ENCODE data around the gene BOD1. TPM values are rescaled to one million over a fixed set of nuclear protein-coding genes. Genes with fewer than 3 reads are reported as not detected.

Gene BOD1
- total and polyA plus RNA-seq, 10 of the 15 experiments (the other 5 are each of a cell fraction or from before 2014, with no cell fraction given) = 14.1 to 35.8 (median 29.6) TPM

DNA sequence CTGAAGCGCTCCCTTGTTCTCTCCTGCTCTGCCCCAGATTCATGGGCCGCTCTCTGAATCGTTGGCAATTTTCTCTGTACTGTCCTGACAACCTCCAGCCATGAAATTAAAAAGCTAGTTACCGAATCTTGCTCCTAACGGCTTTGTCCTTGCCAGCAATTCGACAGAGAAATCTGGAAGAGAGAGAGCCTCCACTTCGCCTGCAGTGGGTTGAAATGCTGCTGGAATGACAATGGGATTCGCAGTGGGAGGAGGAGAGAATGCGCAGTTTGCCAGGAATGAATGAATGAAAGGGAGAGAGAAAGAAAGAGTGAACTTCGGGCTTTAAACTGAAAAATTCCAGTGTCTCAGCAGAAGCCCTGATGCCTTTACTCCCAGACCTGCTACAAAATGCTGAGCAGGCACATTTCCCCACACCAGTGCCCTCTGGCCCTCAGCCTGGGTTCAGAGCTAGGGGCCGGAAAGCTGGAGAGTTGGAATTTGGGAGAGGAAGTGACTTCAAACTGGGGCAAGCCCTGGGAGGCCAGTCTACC is 11.5 kb upstream of the BOD1 start (continued):
- TF ChIP-seq BACH1 (IDR thresholded peaks at IDR 0.05; ENCODE audit: borderline replicate concordance) (no peak), LARP7 (IDR thresholded peaks at IDR 0.05) (no peak)
- TF ChIP-seq, protein P1, sequence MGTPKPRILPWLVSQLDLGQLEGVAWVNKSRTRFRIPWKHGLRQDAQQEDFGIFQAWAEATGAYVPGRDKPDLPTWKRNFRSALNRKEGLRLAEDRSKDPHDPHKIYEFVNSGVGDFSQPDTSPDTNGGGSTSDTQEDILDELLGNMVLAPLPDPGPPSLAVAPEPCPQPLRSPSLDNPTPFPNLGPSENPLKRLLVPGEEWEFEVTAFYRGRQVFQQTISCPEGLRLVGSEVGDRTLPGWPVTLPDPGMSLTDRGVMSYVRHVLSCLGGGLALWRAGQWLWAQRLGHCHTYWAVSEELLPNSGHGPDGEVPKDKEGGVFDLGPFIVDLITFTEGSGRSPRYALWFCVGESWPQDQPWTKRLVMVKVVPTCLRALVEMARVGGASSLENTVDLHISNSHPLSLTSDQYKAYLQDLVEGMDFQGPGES (IDR thresholded peaks at IDR 0.05) = no peak

DNA sequence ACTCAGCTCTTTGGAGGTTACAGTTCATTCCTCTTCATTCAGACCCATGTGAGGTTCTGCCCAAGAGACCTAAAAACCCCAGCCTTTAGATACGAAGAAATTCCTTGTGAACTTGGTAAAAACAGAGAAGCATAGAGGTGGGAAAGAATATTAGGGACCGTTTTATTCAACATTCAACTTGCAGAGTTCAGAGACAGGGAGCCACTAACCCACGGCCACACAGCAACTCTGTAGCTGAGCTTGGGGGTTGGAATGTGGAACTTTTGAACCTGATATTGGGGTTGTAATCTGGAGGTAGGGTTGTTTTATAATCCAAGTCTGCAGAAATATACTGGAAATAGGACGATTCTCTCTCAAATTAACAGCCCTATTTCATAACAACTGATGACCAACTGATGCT is 10.8 kb upstream of the BOD1 start:
- Histone ChIP-seq H3K36me3 (ENCODE audit: control insufficient read depth in 2 of 2, insufficient read depth in 2 of 2, low read length in 1 of 2) (no peaks in the 10 kb centered on the region), H2AFZ (ENCODE audit: control insufficient read depth, low read depth, low read length) (no peak overlapping the region), H3K9ac (ENCODE audit: control insufficient read depth, insufficient read depth, low read length) (no peak overlapping the region), H3K4me1 (ENCODE audit: control insufficient read depth, insufficient read depth, low read length) (peaks cover 9% of the 10 kb centered on the region), H3K27ac (ENCODE audit: control insufficient read depth, insufficient read depth) (no peak overlapping the region), H3K9me3 (replicated peaks; ENCODE audit: control insufficient read depth, insufficient read depth, low read length) (no peaks in the 10 kb centered on the region), H3K79me2 (ENCODE audit: control insufficient read depth, insufficient read depth, low read length) (no peaks in the 10 kb centered on the region), H3K4me2 (ENCODE audit: control insufficient read depth, insufficient read depth) (no peak overlapping the region), H3K4me3 (no peak overlapping the region), H4K20me1 (ENCODE audit: control insufficient read depth, insufficient read depth) (no peaks in the 10 kb centered on the region), H3K27me3 (replicated peaks in 1 of 2; ENCODE audit: control insufficient read depth in 2 of 2, insufficient read depth in 2 of 2, low read length in 1 of 2) (no peaks in the 10 kb centered on the region)
- ChIA-PET SMC1A (ENCODE audit: uncharacterized antibody, unreplicated experiment) (interaction anchor here (0.7 to 17.2 kb wide), 13 partner anchors 9 to 344 kb away, joined by 3 to 199 read pairs (median 3); no protein-coding TSS in a partner anchor), POLR2A (interaction anchor here (0.7 to 1.1 kb wide), 2 partner anchors 261 to 276 kb away, joined by 3 read pairs; partner anchors contain the start of gene CPEB4), CTCF (interaction anchor here (0.7 to 17.1 kb wide), 11 partner anchors 11 to 345 kb away, joined by 3 to 267 read pairs (median 4); partner anchors contain the start of gene BOD1), RAD21 (ENCODE audit: unreplicated experiment) (interaction anchor here (0.8 to 5.3 kb wide), 9 partner anchors 10 to 345 kb away, joined by 3 to 50 read pairs (median 4); no protein-coding TSS in a partner anchor)
- in situ Hi-C loops (cut with MboI) (no loop called here), intact Hi-C loops (cut with micrococcal nuclease; ENCODE audit: unreplicated experiment) (no loop called here)
- BruUV-seq (replicated peaks) = no TSS peak
- 34% methylated on average over 4 of the region's 4 CpGs for WGBS (ENCODE audit: insufficient coverage, insufficient replicate concordance, low lambda C conversion rate, missing lambda C conversion rate)
- DNase-seq (ENCODE audit: low read depth, low spot score) (no peak), ATAC-seq (no peak), FAIRE-seq (no peak)
- TF ChIP-seq NR2F1 (conservative IDR thresholded peaks at IDR 0.05) (no peak), KLF5 (IDR thresholded peaks at IDR 0.05; ENCODE audit: partially characterized antibody) (no peak), POLR2AphosphoS5 (IDR thresholded peaks at IDR 0.05; ENCODE audit: low read length) (no peak), NRF1 (conservative IDR thresholded peaks at IDR 0.05; ENCODE audit: low read depth, low read length) (no peak), CBX3 (IDR thresholded peaks at IDR 0.05; ENCODE audit: borderline replicate concordance, low read depth) (no peak), RAD51 (IDR thresholded peaks at IDR 0.05) (no peak)
- TF ChIP-seq, protein P2, sequence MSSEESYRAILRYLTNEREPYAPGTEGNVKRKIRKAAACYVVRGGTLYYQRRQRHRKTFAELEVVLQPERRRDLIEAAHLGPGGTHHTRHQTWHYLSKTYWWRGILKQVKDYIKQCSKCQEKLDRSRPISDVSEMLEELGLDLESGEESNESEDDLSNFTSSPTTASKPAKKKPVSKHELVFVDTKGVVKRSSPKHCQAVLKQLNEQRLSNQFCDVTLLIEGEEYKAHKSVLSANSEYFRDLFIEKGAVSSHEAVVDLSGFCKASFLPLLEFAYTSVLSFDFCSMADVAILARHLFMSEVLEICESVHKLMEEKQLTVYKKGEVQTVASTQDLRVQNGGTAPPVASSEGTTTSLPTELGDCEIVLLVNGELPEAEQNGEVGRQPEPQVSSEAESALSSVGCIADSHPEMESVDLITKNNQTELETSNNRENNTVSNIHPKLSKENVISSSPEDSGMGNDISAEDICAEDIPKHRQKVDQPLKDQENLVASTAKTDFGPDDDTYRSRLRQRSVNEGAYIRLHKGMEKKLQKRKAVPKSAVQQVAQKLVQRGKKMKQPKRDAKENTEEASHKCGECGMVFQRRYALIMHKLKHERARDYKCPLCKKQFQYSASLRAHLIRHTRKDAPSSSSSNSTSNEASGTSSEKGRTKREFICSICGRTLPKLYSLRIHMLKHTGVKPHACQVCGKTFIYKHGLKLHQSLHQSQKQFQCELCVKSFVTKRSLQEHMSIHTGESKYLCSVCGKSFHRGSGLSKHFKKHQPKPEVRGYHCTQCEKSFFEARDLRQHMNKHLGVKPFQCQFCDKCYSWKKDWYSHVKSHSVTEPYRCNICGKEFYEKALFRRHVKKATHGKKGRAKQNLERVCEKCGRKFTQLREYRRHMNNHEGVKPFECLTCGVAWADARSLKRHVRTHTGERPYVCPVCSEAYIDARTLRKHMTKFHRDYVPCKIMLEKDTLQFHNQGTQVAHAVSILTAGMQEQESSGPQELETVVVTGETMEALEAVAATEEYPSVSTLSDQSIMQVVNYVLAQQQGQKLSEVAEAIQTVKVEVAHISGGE (CRISPR knock-in tag; IDR thresholded peaks at IDR 0.05) = no peak
- TF ChIP-seq, protein P3, sequence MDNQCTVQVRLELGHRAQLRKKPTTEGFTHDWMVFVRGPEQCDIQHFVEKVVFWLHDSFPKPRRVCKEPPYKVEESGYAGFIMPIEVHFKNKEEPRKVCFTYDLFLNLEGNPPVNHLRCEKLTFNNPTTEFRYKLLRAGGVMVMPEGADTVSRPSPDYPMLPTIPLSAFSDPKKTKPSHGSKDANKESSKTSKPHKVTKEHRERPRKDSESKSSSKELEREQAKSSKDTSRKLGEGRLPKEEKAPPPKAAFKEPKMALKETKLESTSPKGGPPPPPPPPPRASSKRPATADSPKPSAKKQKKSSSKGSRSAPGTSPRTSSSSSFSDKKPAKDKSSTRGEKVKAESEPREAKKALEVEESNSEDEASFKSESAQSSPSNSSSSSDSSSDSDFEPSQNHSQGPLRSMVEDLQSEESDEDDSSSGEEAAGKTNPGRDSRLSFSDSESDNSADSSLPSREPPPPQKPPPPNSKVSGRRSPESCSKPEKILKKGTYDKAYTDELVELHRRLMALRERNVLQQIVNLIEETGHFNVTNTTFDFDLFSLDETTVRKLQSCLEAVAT (IDR thresholded peaks at IDR 0.05) = no peak

Data from GM12878 (cell line).